Measurements from ENCODE around the gene SCARF1. TPM values are rescaled to one million over a fixed set of nuclear protein-coding genes. Genes with fewer than 3 reads are reported as not detected.

The SCARF1 gene
- total RNA-seq, 1 donor from 2014 or later: 0.64 TPM

- H3K4me3 Mint-ChIP-seq (ENCODE audit: unreplicated experiment): no peak overlapping the region
- DNase-seq (ENCODE audit: extremely low spot score, unreplicated experiment): no peak
- peaks cover 4% of the 10 kb centered on the region for H3K4me1 Mint-ChIP-seq (ENCODE audit: unreplicated experiment)
- H3K27ac Mint-ChIP-seq (ENCODE audit: unreplicated experiment): no peak overlapping the region
- no peaks in the 10 kb centered on the region for H3K27me3 Mint-ChIP-seq (ENCODE audit: unreplicated experiment)
- H3K9me3 Mint-ChIP-seq (ENCODE audit: unreplicated experiment): peaks cover 5% of the 10 kb centered on the region
- no peaks in the 10 kb centered on the region for H3K36me3 Mint-ChIP-seq (ENCODE audit: unreplicated experiment)
- no peak for TF ChIP-seq CTCF (IDR thresholded peaks at IDR 0.05)
Observed at GRCh38 chr17:1604831-1605528, 40.6 kb downstream of the SCARF1 start.

GRCh38 chr17:1601571-1601970 is 44.0 kb downstream of the SCARF1 start:
- Mint-ChIP-seq H3K27me3 (ENCODE audit: unreplicated experiment) (no peaks in the 10 kb centered on the region), H3K4me3 (ENCODE audit: unreplicated experiment) (no peak overlapping the region), H3K27ac (ENCODE audit: unreplicated experiment) (no peak overlapping the region), H3K36me3 (ENCODE audit: unreplicated experiment) (no peaks in the 10 kb centered on the region), H3K9me3 (ENCODE audit: unreplicated experiment) (peaks cover 5% of the 10 kb centered on the region), H3K4me1 (ENCODE audit: unreplicated experiment) (no peaks in the 10 kb centered on the region)
- no peak for DNase-seq (ENCODE audit: extremely low spot score, unreplicated experiment)
- TF ChIP-seq CTCF (IDR thresholded peaks at IDR 0.05): no peak

- H3K4me1 Mint-ChIP-seq (ENCODE audit: unreplicated experiment): peaks cover 2% of the 10 kb centered on the region
- H3K9me3 Mint-ChIP-seq (ENCODE audit: unreplicated experiment): peaks cover 5% of the 10 kb centered on the region
- no peak for DNase-seq (ENCODE audit: extremely low spot score, unreplicated experiment)
- TF ChIP-seq CTCF (IDR thresholded peaks at IDR 0.05): no peak
- no peaks in the 10 kb centered on the region for H3K27me3 Mint-ChIP-seq (ENCODE audit: unreplicated experiment)
- H3K36me3 Mint-ChIP-seq (ENCODE audit: unreplicated experiment): no peaks in the 10 kb centered on the region
- no peak overlapping the region for H3K27ac Mint-ChIP-seq (ENCODE audit: unreplicated experiment)
- no peak overlapping the region for H3K4me3 Mint-ChIP-seq (ENCODE audit: unreplicated experiment)
Observed at GRCh38 chr17:1598399-1599095, 47.0 kb downstream of the SCARF1 start.

GRCh38 chr17:1597861-1598342 is 47.6 kb downstream of the SCARF1 start:
- DNase-seq (ENCODE audit: extremely low spot score, unreplicated experiment): no peak
- H3K9me3 Mint-ChIP-seq (ENCODE audit: unreplicated experiment): peaks cover 5% of the 10 kb centered on the region
- no peaks in the 10 kb centered on the region for H3K36me3 Mint-ChIP-seq (ENCODE audit: unreplicated experiment)
- H3K4me1 Mint-ChIP-seq (ENCODE audit: unreplicated experiment): peaks cover 9% of the 10 kb centered on the region
- H3K27me3 Mint-ChIP-seq (ENCODE audit: unreplicated experiment): no peaks in the 10 kb centered on the region
- no peak overlapping the region for H3K4me3 Mint-ChIP-seq (ENCODE audit: unreplicated experiment)
- no peak for TF ChIP-seq CTCF (IDR thresholded peaks at IDR 0.05)
- no peak overlapping the region for H3K27ac Mint-ChIP-seq (ENCODE audit: unreplicated experiment)

GRCh38 chr17:1593630-1593931 is 52.0 kb downstream of the SCARF1 start:
- Mint-ChIP-seq H3K9me3 (ENCODE audit: unreplicated experiment) (no peaks in the 10 kb centered on the region), H3K27ac (ENCODE audit: unreplicated experiment) (no peak overlapping the region), H3K36me3 (ENCODE audit: unreplicated experiment) (no peaks in the 10 kb centered on the region), H3K4me1 (ENCODE audit: unreplicated experiment) (peaks cover 33% of the 10 kb centered on the region), H3K4me3 (ENCODE audit: unreplicated experiment) (no peak overlapping the region), H3K27me3 (ENCODE audit: unreplicated experiment) (no peaks in the 10 kb centered on the region)
- no peak for TF ChIP-seq CTCF (IDR thresholded peaks at IDR 0.05)
- no peak for DNase-seq (ENCODE audit: extremely low spot score, unreplicated experiment)
